ENCODE results near the gene STK39. TPM values are rescaled to one million over a fixed set of nuclear protein-coding genes. Genes with fewer than 3 reads are reported as not detected.

The STK39 gene
- total RNA-seq, 1 experiment from 2014 or later = 2.9 TPM

GRCh38 chr2:167945660-167946368 lies 301.6 kb downstream of the STK39 start:
- H3K4me1 ChIP-seq = no peaks in the 10 kb centered on the region
- TF ChIP-seq, protein P1, sequence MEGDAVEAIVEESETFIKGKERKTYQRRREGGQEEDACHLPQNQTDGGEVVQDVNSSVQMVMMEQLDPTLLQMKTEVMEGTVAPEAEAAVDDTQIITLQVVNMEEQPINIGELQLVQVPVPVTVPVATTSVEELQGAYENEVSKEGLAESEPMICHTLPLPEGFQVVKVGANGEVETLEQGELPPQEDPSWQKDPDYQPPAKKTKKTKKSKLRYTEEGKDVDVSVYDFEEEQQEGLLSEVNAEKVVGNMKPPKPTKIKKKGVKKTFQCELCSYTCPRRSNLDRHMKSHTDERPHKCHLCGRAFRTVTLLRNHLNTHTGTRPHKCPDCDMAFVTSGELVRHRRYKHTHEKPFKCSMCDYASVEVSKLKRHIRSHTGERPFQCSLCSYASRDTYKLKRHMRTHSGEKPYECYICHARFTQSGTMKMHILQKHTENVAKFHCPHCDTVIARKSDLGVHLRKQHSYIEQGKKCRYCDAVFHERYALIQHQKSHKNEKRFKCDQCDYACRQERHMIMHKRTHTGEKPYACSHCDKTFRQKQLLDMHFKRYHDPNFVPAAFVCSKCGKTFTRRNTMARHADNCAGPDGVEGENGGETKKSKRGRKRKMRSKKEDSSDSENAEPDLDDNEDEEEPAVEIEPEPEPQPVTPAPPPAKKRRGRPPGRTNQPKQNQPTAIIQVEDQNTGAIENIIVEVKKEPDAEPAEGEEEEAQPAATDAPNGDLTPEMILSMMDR (IDR thresholded peaks at IDR 0.05; ENCODE audit: insufficient read depth in 1 of 2, low read depth in 1 of 2, low read length in 1 of 2, severe bottlenecking in 1 of 2, unreplicated experiment in 1 of 2) = no peak
- H3K4me1 Mint-ChIP-seq (ENCODE audit: low read depth, unreplicated experiment) = no peaks in the 10 kb centered on the region
- no peak overlapping the region for H3K27ac Mint-ChIP-seq (ENCODE audit: unreplicated experiment)
- no peak for DNase-seq
- H3K27me3 ChIP-seq (replicated peaks; ENCODE audit: control insufficient read depth, insufficient read depth, low read length) = no peaks in the 10 kb centered on the region
- intact Hi-C loops (cut with micrococcal nuclease; ENCODE audit: unreplicated experiment) = no loop called here
- H3K36me3 Mint-ChIP-seq (ENCODE audit: insufficient read depth, unreplicated experiment) = no peaks in the 10 kb centered on the region
- CTCF ChIA-PET = no interaction called here
- no TSS peak for BruUV-seq (replicated peaks)
- POLR2A ChIA-PET = no interaction called here
- H3K27me3 Mint-ChIP-seq (ENCODE audit: insufficient read depth, unreplicated experiment) = peaks cover 6% of the 10 kb centered on the region
- no peak overlapping the region for H3K4me3 ChIP-seq (ENCODE audit: low read depth, low read length)
- no peaks in the 10 kb centered on the region for H3K36me3 ChIP-seq (ENCODE audit: control insufficient read depth, insufficient read depth, low read length)
- H3K4me3 Mint-ChIP-seq (ENCODE audit: unreplicated experiment) = no peak overlapping the region
- H3K9me3 ChIP-seq = no peaks in the 10 kb centered on the region
- H3K9me3 Mint-ChIP-seq (ENCODE audit: unreplicated experiment) = no peaks in the 10 kb centered on the region

- POLR2A ChIA-PET = no interaction called here
- no peaks in the 10 kb centered on the region for H3K9me3 ChIP-seq
- TF ChIP-seq, protein P1 (IDR thresholded peaks at IDR 0.05; ENCODE audit: insufficient read depth in 1 of 2, low read depth in 1 of 2, low read length in 1 of 2, severe bottlenecking in 1 of 2, unreplicated experiment in 1 of 2) = no peak
- H3K4me3 ChIP-seq (ENCODE audit: low read depth, low read length) = no peak overlapping the region
- H3K27me3 ChIP-seq (replicated peaks; ENCODE audit: control insufficient read depth, insufficient read depth, low read length) = no peaks in the 10 kb centered on the region
- H3K4me1 ChIP-seq = no peaks in the 10 kb centered on the region
- H3K4me1 Mint-ChIP-seq (ENCODE audit: low read depth, unreplicated experiment) = no peaks in the 10 kb centered on the region
- no peak overlapping the region for H3K4me3 Mint-ChIP-seq (ENCODE audit: unreplicated experiment)
- no peak overlapping the region for H3K27ac Mint-ChIP-seq (ENCODE audit: unreplicated experiment)
- no TSS peak for BruUV-seq (replicated peaks)
- no peak for DNase-seq
- H3K27me3 Mint-ChIP-seq (ENCODE audit: insufficient read depth, unreplicated experiment) = peaks cover 6% of the 10 kb centered on the region
- CTCF ChIA-PET = interaction anchor here (0.9 kb wide), 1 partner anchor 173 kb away, joined by 3 read pairs; no protein-coding TSS in a partner anchor
- H3K9me3 Mint-ChIP-seq (ENCODE audit: unreplicated experiment) = no peaks in the 10 kb centered on the region
- intact Hi-C loops (cut with micrococcal nuclease; ENCODE audit: unreplicated experiment) = no loop called here
- no peaks in the 10 kb centered on the region for H3K36me3 Mint-ChIP-seq (ENCODE audit: insufficient read depth, unreplicated experiment)
- H3K36me3 ChIP-seq (ENCODE audit: control insufficient read depth, insufficient read depth, low read length) = no peaks in the 10 kb centered on the region
Measured at GRCh38 chr2:167944825-167945659, 302.4 kb downstream of the STK39 start.

DNA sequence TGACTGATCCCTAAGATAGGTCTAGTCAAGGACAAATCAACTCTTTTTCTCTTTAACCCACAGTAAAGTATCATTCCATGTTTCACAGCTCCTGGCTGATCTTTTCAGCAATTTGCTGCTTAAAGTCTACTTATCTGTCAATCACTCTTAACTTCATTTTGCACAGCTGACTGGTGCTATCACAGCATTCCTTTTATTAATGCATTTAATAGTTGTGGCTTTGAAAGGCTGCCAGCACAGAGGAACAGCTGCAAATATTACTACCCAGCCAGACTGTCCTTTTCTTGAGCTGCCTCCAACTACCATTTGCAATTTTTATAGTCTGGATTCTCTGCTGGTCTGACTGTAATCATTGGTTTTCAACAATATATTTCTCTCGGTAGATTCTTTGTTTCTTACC lies 303.5 kb downstream of the STK39 start:
- Mint-ChIP-seq H3K9me3 (ENCODE audit: unreplicated experiment) (no peaks in the 10 kb centered on the region), H3K27me3 (ENCODE audit: insufficient read depth, unreplicated experiment) (peaks cover 14% of the 10 kb centered on the region), H3K27ac (ENCODE audit: unreplicated experiment) (no peak overlapping the region), H3K4me1 (ENCODE audit: low read depth, unreplicated experiment) (no peaks in the 10 kb centered on the region), H3K4me3 (ENCODE audit: unreplicated experiment) (no peak overlapping the region), H3K36me3 (ENCODE audit: insufficient read depth, unreplicated experiment) (no peaks in the 10 kb centered on the region)
- ChIA-PET POLR2A (no interaction called here), CTCF (interaction anchor here (0.9 kb wide), 1 partner anchor 174 kb away, joined by 3 read pairs; no protein-coding TSS in a partner anchor)
- intact Hi-C loops (cut with micrococcal nuclease; ENCODE audit: unreplicated experiment) = no loop called here
- no peak for DNase-seq
- no peaks in the 10 kb centered on the region; the same call in 1 of the 2 replicates for H3K27me3 ChIP-seq (replicated peaks; ENCODE audit: control insufficient read depth, insufficient read depth, low read length)
- TF ChIP-seq, protein P1 (IDR thresholded peaks at IDR 0.05; ENCODE audit: insufficient read depth in 1 of 2, low read depth in 1 of 2, low read length in 1 of 2, severe bottlenecking in 1 of 2, unreplicated experiment in 1 of 2) = no peak
- H3K4me1 ChIP-seq = no peaks in the 10 kb centered on the region
- no TSS peak for BruUV-seq (replicated peaks)
- H3K4me3 ChIP-seq (ENCODE audit: low read depth, low read length) = no peak overlapping the region
- no peaks in the 10 kb centered on the region for H3K36me3 ChIP-seq (ENCODE audit: control insufficient read depth, insufficient read depth, low read length)
- H3K9me3 ChIP-seq = no peaks in the 10 kb centered on the region

Measured in Caco-2 (cell line).